H54 (cell line): ENCODE results near the gene MYL5.
"Not testable (repeated sequence)": the region's sequence is repeated elsewhere in the genome, so short reads cannot be mapped to it uniquely, and the experiment has no call there.

ENCODE experiments used
- DNase-seq: peaks from one replicate; pipeline ENCODE4 v3.0.0; 2011; ENCODE audit warnings: low spot score, mixed read lengths; ENCODE audit not compliant: insufficient read length
- FAIRE-seq: peaks from 3 replicates; lab custom pipeline; 2011; peaks lifted over from hg19 to GRCh38; lab: Jason Lieb, UNC
- POLR2A ChIP-seq: IDR thresholded peaks from 2 replicates; pipeline ENCODE4 v1.6.1; 2011; ENCODE audit warnings: low read depth, mild to moderate bottlenecking, low read length

Gene MYL5

GRCh38 chr4:700587-701264, 26.4 kb downstream of the MYL5 start:
- DNase-seq = no peak
- FAIRE-seq = no peak

GRCh38 chr4:702618-703048, 28.3 kb downstream of the MYL5 start:
- DNase-seq (no peak), FAIRE-seq (no peak)
- no peak for TF ChIP-seq POLR2A

More at GRCh38 chr4:700587-701264, 26.4 kb downstream of the MYL5 start:
- TF ChIP-seq POLR2A = no peak

- no peak for TF ChIP-seq POLR2A
- FAIRE-seq (no peak), DNase-seq (no peak)
Measured at GRCh38 chr4:703336-704197, 29.2 kb downstream of the MYL5 start.

- TF ChIP-seq POLR2A = no peak
- DNase-seq (no peak), FAIRE-seq (no peak)
Measured at GRCh38 chr4:704198-704891, 30.0 kb downstream of the MYL5 start.

GRCh38 chr4:704971-705277, 30.6 kb downstream of the MYL5 start:
- no peak for TF ChIP-seq POLR2A
- DNase-seq = no peak
- no peak for FAIRE-seq

GRCh38 chr4:705278-706082, 31.1 kb downstream of the MYL5 start, which contains the start of gene PCGF3:
PCGF3 (plus strand) TSS chr4:705832; CDS start chr4:733681, 27,849 bp downstream.
- 0 out of 2 replicates have a peak, but pooled peaks have one; percentile 21 for TF ChIP-seq POLR2A
- FAIRE-seq = no peak
- peak; percentile 92 for DNase-seq

- FAIRE-seq, DNase-seq: not testable (repeated sequence)
Measured at GRCh38 chr4:706083-706633, 31.8 kb downstream of the MYL5 start.

GRCh38 chr4:706834-707598, 32.7 kb downstream of the MYL5 start:
- DNase-seq = no peak
- no peak for FAIRE-seq
- no peak for TF ChIP-seq POLR2A

GRCh38 chr4:707929-708630, 33.7 kb downstream of the MYL5 start:
- DNase-seq (no peak), FAIRE-seq (no peak)
- no peak for TF ChIP-seq POLR2A

- no peak for FAIRE-seq
- TF ChIP-seq POLR2A = no peak
Measured at GRCh38 chr4:708631-708933, 34.2 kb downstream of the MYL5 start.

GRCh38 chr4:709348-709747, 35.0 kb downstream of the MYL5 start:
- TF ChIP-seq POLR2A = no peak
- no peak for FAIRE-seq
- DNase-seq = no peak

More at GRCh38 chr4:708631-708933, 34.2 kb downstream of the MYL5 start:
- no peak for DNase-seq

GRCh38 chr4:710116-710515, 35.8 kb downstream of the MYL5 start:
- no peak for TF ChIP-seq POLR2A
- FAIRE-seq (no peak), DNase-seq (no peak)
